ENCODE measurements around the gene ANAPC2. TPM values are rescaled to one million over a fixed set of nuclear protein-coding genes. Genes with fewer than 3 reads are reported as not detected.
A peak's percentile ranks its signal among the peaks of the same experiment; 100 is the strongest.

Gene ANAPC2
- 21.9 and 24.4 TPM in 2 replicates for total RNA-seq (2014; rRNA removed)
- polyA plus RNA-seq (2012): 22.7 TPM

- DNase-seq (ENCODE audit: low read depth): peak; percentile 93
Observed at GRCh38 chr9:137188490-137189296, at the start of gene ANAPC2, which contains the start of gene SSNA1. TSS of gene ANAPC2 (minus strand) at chr9:137188560. CDS start at chr9:137188532, 28 bp downstream. TSS of gene SSNA1 (plus strand) at chr9:137188676. CDS start at chr9:137188727, 51 bp downstream.

DNA sequence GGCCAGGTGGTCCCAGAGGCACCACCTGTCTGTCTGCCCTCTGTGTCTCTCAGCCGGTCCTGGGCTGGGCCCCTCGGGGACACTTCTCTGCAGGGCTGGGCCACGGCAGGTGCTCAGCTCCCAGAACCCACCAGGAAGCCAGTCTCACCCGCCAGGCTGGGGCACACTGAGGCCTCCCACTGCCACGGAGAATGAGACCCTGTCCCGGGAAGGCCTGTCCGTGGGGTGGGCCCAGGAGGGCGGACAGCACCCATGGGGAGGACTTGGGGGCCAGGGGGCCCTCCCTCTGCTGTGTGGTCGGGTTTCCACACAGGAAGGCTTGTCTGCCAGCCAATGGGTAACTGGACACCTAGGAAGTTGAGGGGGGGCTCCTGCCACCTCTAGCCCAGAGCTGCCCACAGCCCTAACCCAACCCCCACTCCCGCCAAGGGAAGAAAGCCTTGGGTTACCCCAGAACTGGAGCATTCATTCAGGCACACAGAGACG is 48.6 kb upstream of the ANAPC2 start:
- no peak for DNase-seq (ENCODE audit: low read depth)

DNA sequence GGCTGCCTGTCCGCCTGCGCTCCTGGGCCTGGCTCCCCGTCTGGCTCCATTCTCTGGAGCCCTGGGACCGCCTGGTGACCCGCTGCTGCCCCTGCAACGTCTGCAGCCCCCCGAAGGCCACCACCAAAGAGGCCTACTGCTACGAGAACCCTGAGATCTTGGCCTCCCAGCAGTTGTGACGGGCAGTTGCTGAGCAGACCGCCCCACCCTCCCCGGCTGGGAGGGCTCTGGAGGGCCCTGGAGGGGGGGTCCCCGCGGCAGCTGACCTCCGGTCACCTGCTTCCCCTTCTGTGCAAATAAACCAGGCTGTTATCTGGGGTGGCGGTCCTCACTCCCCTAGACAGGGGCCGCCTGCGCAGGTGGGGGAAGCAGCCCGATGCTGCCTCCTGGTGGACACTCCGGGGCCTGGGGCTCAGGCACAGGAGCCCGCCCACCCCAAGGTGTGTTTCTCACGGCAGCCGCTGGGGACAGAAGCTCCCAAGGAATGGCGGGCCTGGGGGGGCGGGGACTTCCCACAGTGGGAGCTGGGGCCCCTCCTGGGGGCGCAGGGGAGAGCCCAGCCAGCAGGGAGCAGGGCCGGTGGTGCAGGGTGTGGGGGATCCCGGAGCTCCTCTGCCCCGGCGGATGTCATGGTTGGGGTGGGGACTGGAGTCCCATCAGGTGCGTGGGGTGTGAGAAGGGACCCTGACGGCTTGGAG is 48.0 kb upstream of the ANAPC2 start:
- DNase-seq (ENCODE audit: low read depth): peak; percentile 63

GRCh38 chr9:137235424-137236237 is 47.3 kb upstream of the ANAPC2 start:
- DNase-seq (ENCODE audit: low read depth): no peak

- no peak for DNase-seq (ENCODE audit: low read depth)
Observed at GRCh38 chr9:137234758-137235423, 46.5 kb upstream of the ANAPC2 start.

- DNase-seq (ENCODE audit: low read depth): no peak
Observed at GRCh38 chr9:137234055-137234697, 45.8 kb upstream of the ANAPC2 start.

DNA sequence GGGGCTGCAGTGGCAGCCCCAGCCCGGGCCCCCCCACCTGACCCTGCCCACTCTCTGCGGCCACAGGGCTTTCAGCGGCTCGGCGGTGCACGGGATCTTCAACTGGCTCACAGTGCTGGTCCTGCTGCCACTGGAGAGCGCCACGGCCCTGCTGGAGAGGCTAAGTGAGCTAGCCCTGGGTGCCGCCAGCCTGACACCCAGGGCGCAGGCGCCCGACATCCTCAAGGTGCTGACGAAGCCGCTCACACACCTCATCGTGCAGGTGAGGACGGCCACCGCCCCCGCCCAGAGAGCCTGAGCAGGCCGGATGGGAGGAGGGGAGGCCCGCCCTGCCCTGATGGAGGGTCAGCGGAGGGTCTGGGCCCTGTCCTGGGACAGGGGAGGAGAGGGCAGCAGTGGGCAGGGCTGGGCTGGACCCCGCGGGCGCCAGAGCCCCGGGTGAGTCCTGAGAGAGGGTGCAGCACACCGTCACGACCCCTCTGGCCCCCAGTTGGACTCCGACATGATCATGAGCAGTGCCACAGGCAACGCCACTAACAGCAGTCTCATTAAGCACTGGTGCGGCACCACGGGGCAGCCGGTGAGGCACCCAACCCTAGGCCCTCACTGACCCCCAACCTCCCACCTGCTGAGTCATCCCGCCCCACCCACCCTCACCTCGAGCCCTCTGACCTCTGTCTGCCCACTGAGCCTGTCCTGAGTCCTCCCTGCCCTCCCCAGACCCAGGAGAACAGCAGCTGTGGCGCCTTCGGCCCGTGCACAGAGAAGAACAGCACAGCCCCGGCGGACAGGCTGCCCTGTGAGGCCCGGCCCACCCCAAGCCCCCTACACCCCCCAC is 45.0 kb upstream of the ANAPC2 start:
- no peak for DNase-seq (ENCODE audit: low read depth)

DNA sequence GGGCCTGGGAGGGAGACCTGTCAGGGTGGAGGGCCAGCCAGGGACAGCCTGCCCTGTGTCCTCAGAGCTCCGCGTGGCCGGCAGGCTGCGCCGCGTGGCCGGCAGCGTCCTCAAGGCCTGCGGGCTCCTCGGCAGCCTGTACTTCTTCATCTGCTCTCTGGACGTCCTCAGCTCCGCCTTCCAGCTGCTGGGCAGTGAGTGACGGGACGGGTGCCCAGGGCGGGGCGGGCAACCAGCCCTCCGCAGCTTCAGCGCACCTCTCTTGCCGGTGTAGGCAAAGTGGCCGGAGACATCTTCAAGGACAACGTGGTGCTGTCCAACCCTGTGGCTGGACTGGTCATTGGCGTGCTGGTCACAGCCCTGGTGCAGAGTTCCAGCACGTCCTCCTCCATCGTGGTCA is 44.1 kb upstream of the ANAPC2 start:
- peak; percentile 41 for DNase-seq (ENCODE audit: low read depth)

GRCh38 chr9:137232101-137232500 is 43.7 kb upstream of the ANAPC2 start:
- no peak for DNase-seq (ENCODE audit: low read depth)

DNA sequence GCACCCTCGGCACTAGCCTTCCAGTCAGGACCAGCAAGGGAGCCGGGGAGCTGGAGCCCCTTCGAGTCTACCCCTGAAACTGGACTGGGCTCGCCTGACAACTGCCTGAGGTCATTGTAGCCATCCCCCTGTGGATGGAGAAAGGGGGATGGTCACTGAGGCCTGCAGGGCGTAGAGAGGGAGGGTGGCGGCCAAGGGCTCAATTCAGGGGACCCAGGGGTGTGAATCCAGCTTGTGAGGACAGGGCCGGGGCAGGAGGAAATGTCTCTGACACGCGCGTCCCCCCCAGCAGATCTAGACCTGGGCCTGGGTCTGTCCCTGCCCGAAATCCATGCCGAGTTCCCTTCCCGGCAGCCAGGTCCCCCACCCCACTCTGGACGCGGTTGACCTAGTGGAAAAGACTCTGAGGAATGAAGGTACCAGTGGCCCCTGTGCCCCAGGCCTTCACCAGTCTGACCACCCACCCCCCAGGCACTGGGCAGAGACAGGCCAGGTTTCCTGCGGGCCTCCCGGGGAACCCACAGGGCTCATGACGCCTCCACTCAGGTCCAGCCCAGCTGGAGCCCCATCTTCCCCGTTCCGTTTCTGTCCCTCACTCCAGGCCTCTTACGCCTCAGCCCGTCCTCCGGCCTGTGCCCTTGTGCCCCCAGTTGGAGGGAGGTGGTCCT is 43.1 kb upstream of the ANAPC2 start:
- DNase-seq (ENCODE audit: low read depth): no peak

- DNase-seq (ENCODE audit: low read depth): no peak
Observed at GRCh38 chr9:137230705-137231371, 42.5 kb upstream of the ANAPC2 start, which contains the start of gene SLC34A3. TSS of gene SLC34A3 (plus strand) at chr9:137230901. CDS start at chr9:137231703, 802 bp downstream.

DNA sequence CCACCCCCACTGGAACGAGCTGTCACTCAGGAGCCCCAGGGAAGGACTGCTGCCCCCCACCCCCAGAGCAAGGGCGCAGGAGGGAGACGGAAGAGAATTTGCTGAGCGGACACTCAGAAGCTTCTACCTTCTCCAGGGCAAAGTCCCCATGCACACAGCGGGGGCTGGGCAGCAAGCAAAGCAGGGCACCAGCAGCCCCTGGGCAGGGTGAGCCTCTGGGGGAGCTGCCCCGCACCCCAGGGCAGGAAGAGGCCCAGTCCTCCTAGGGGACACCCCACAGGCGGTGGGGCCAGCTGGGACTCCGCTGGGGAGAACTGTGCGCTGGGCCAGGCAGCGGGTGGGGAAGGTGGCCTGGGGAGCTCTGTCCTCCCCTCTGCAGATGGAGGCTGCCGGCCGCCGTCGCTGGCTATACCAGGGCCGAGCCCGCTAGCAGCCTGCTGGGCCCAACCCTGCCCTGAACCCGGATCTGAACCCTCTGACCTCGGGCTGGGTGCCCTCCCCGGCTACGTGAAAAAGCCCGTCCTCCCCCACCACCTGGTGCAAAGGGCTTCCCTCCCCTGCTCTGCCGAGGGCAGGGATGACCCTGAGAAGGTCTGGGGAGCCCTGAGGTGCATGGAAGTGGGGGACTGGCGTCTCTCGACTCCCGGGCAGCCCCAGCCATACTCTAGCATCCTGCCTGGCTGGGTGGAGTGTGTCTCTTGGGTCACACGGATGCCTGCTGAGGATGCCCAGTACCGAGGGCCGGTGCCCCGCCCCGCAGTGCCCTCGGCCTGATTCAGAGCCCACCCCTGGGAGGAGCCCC is 41.7 kb upstream of the ANAPC2 start:
- DNase-seq (ENCODE audit: low read depth): no peak

DNA sequence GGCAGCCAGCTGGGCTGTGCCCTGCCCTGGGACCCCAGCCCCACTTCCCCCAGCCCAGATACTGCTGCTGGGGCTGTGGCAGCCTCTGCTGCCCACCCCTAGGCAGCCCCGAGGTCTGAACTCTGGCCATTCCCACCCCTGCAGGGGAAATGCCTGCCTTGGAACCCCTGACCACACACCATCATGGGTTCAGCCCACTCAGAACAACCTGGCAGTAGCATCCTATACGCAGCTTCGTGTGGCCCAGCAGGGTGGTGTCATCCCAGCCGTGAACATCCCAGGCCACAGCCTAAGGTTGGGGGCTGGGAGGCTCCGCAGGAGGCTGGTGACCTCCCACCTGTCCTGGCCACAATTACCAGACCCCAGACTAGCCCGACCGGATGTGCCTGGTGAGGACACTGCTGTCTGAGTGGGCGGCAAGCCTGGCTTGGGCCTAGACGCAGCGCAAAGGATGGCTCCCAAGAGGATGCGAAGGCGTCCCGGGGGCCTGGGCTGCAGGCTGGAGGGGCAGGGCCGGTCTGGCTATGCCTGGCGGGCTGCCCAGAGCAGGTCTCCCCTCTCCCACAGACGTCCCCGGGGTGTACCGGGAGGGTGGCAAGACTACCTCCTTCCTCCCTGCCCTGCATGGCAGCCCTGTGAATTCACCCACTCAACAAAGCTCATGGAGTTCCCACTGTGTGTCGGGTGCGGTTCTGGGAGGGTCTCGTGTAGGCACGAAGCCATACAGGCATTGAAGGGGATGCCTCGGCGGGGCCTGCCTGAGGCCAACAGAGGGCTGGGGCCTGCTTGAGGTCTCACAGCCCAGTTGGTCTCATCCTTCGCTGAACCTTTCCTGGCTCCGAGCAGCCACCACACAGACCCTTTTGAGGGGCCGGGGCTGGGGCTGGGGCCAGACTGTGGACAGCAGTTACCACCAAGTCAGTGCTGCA is 40.9 kb upstream of the ANAPC2 start:
- DNase-seq (ENCODE audit: low read depth): no peak

DNA sequence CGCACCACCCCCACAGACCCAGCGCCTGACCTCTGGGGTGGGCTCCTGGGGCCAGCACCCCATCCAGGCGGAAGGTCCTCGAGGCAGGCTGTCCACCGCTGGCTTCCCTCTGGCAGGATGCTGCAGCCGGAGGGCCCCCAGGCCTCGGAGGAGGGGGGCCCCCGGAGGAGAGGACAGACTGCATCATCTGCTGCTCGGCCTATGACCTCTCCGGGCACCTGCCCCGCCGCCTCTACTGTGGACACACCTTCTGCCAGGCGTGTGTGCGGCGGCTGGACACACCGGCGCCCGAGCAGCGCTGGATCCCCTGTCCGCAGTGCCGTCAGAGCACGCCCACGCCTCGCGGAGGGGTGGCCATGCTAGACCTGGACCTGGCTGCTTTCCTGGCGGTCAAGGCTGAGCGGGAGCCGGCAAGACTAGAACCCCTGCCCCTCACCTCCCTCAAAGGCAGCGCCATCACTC is 40.2 kb upstream of the ANAPC2 start:
- no peak for DNase-seq (ENCODE audit: low read depth)

DNA sequence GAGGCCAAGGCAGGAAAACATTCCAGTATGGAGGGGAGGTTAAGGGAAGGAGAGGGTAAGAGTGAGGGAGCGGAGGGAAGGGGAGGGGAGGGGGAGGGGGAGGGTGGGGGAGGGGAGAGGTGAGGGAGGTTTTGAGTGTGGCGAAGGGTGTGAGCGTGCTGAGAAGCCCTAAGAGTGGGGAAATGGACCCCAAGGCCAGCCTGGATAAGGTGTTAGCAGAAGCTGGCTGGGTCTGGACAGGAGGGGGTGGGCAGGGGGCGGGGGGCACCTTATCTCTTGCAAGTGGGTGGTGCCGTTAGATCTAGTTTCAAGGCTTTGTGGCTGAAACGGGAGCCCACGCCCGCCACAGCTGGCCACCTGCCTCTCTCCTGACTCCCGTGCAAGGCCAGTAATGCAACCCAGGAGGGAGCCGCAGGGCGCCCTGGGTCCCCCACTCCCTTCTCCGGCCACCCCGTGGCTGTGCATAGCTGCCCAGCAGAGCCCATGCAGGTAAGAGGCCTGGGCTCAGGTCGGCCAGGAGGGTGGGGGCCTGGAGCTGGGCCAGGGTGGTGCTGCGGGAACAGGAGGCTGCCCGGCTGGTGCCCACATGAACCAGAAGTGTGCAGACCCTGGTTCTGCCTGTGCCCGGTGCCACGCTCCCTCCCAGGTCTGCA is 39.6 kb upstream of the ANAPC2 start:
- DNase-seq (ENCODE audit: low read depth): no peak
